Upper lobe of left lung (tissue), 6 donors: ENCODE measurements around the gene SLC13A3. TPM values are rescaled to one million over a fixed set of nuclear protein-coding genes. Genes with fewer than 3 reads are reported as not detected.

Experiments
- ATAC-seq, 2 donors: fragments of 200-7000 bp; cut with Tn5 transposase; one replicate each; pipeline ENCODE4 v1.9.1; 2022; ENCODE audit warnings: mild to moderate bottlenecking in 2 of 2, moderate library complexity in 2 of 2; ENCODE audit not compliant: low FRiP score in 2 of 2
- DNase-seq, 2 donors: peaks; one replicate each; pipeline ENCODE4 v3.0.0-alpha.2; 2019 to 2020
- H3K27ac ChIP-seq, 4 donors: fragments of 200-600 bp; sonication (generic); one replicate each; pipeline ENCODE4 v1.5.1; 2016 to 2019
- H3K27me3 ChIP-seq, 4 donors: fragments of 200-600 bp; sonication (generic); one replicate each; pipeline ENCODE4 v1.5.1; 2017 to 2019
- H3K36me3 ChIP-seq, 4 donors: fragments of 200-600 bp; sonication (generic); one replicate each; pipeline ENCODE4 v1.5.1; 2016 to 2019
- H3K4me1 ChIP-seq, 4 donors: fragments of 200-600 bp; sonication (generic); one replicate each; pipeline ENCODE4 v1.5.1; 2018 to 2019
- H3K4me3 ChIP-seq, 4 donors: fragments of 200-600 bp; sonication (generic); one replicate each; pipeline ENCODE4 v1.5.1; 2017 to 2019; ENCODE audit warnings: mild to moderate bottlenecking in 2 of 4, moderate library complexity in 1 of 4
- H3K9me3 ChIP-seq, 4 donors: fragments of 200-600 bp; sonication (generic); one replicate each; pipeline ENCODE4 v1.5.1; 2018 to 2019
- CTCF ChIP-seq, 6 experiments: fragments of 450-650 bp in 4 of 6; fragments of 200-600 bp in 2 of 6; sonication (generic) in 2 of 6; IDR thresholded peaks; one replicate each; pipeline ENCODE4 v1.5.1; 2016 to 2019; ENCODE audit warnings: antibody characterized with exemption in 6 of 6
- EP300 ChIP-seq, 4 donors: sonication (generic); formaldehyde crosslinking; IDR thresholded peaks; one replicate each; pipeline ENCODE4 v1.5.1; 2017; ENCODE audit warnings: antibody characterized with exemption in 4 of 4, control low read depth in 2 of 4
- POLR2A ChIP-seq, 4 donors: fragments of 450-650 bp; IDR thresholded peaks; one replicate each; pipeline ENCODE4 v1.5.1; 2016 to 2017; ENCODE audit warnings: antibody characterized with exemption in 4 of 4, mild to moderate bottlenecking in 2 of 4
- POLR2AphosphoS5 ChIP-seq, 2 donors: sonication (generic); formaldehyde crosslinking; IDR thresholded peaks; one replicate each; pipeline ENCODE4 v1.5.1; 2017; ENCODE audit warnings: antibody characterized with exemption in 2 of 2
- WGBS, 2 donors: methylation state at CpG; one replicate each; pipeline ENCODE4 v1.1.5; 2017 to 2018; 5-methylcytosine and 5-hydroxymethylcytosine counted together
- total RNA-seq, 6 donors: library from RNA; depleted of rRNA in 4 of 6; stranded (reverse); fragments of >200 nt in 4 of 6; gene quantifications; one replicate each; pipeline versions ENCODE4 v1.1.0 to v1.2.1, GENCODE V29; 2016 to 2021
- donor health status: DM: no; HTN: no; CAD: no; lungs with moderate emphysema.
- donor health status: DM: no; HTN: yes; CAD: no; lungs with severe emphysema.

Gene SLC13A3
- total RNA-seq, 6 donors from 2014 or later, result 0.88 to 11.5 (median 1.3) TPM

GRCh38 chr20:46551522-46552381, 99.5 kb downstream of the SLC13A3 start:
- 68 to 80% methylated on average over 9 to 12 of the region's 12 CpGs for WGBS, 2 donors
- no peak overlapping the region for H3K4me3 ChIP-seq

GRCh38 chr20:46550461-46550860, 100.8 kb downstream of the SLC13A3 start, which contains the start of gene OCSTAMP:
TSS of gene OCSTAMP (minus strand) at chr20:46550654. CDS start at chr20:46550560, 94 bp downstream.
- H3K9me3 ChIP-seq, result no peaks in the 10 kb centered on the region
- H3K4me3 ChIP-seq, result no peak within 1 kb of the TSS
- DNase-seq (no peak), ATAC-seq (no peak)
- WGBS, 2 donors, result 51 to 76% methylated on average over 6 to 9 of the region's 9 CpGs
- H3K36me3 ChIP-seq, result no peaks in the 10 kb centered on the region
- TF ChIP-seq CTCF (IDR thresholded peaks at IDR 0.05), result no peak
- no peak for TF ChIP-seq EP300 (IDR thresholded peaks at IDR 0.05)
- no peak for TF ChIP-seq POLR2AphosphoS5 (IDR thresholded peaks at IDR 0.05)
- no peak for TF ChIP-seq POLR2A (IDR thresholded peaks at IDR 0.05)
- peaks cover 0 to 9% (median 3%) of the 10 kb centered on the region in 4 donors for H3K4me1 ChIP-seq
- no peak within 1 kb of the TSS for H3K27ac ChIP-seq
- H3K27me3 ChIP-seq, result no peaks in the 10 kb centered on the region

More at GRCh38 chr20:46551522-46552381, 99.5 kb downstream of the SLC13A3 start:
- no peaks in the 10 kb centered on the region for H3K9me3 ChIP-seq
- peaks cover 0 to 5% (median 2%) of the 10 kb centered on the region in 4 donors for H3K4me1 ChIP-seq
- no peaks in the 10 kb centered on the region for H3K36me3 ChIP-seq
- no peaks in the 10 kb centered on the region for H3K27me3 ChIP-seq
- DNase-seq, result no peak
- no peak for ATAC-seq
- H3K27ac ChIP-seq, result no peak overlapping the region
- no peak for TF ChIP-seq EP300 (IDR thresholded peaks at IDR 0.05)
- TF ChIP-seq POLR2A (IDR thresholded peaks at IDR 0.05), result no peak
- no peak for TF ChIP-seq POLR2AphosphoS5 (IDR thresholded peaks at IDR 0.05)
- TF ChIP-seq CTCF (IDR thresholded peaks at IDR 0.05), result no peak

- ATAC-seq (no peak), DNase-seq (no peak)
- Histone ChIP-seq H3K4me3 (no peak overlapping the region), H3K36me3 (no peaks in the 10 kb centered on the region), H3K9me3 (no peaks in the 10 kb centered on the region), H3K27ac (no peak overlapping the region), H3K4me1 (peaks cover 0 to 17% (median 7%) of the 10 kb centered on the region in 4 donors), H3K27me3 (no peaks in the 10 kb centered on the region)
- 82 to 89% methylated on average over 4 of the region's 4 CpGs for WGBS, 2 donors
- TF ChIP-seq POLR2AphosphoS5 (IDR thresholded peaks at IDR 0.05) (no peak), EP300 (IDR thresholded peaks at IDR 0.05) (no peak), POLR2A (IDR thresholded peaks at IDR 0.05) (no peak), CTCF (IDR thresholded peaks at IDR 0.05) (no peak)
Observed at GRCh38 chr20:46549188-46549972, 101.9 kb downstream of the SLC13A3 start.

GRCh38 chr20:46548688-46549087, 102.6 kb downstream of the SLC13A3 start:
- Histone ChIP-seq H3K4me3 (no peak overlapping the region), H3K4me1 (peaks cover 0 to 17% (median 7%) of the 10 kb centered on the region in 4 donors), H3K9me3 (no peaks in the 10 kb centered on the region), H3K27ac (no peak overlapping the region), H3K27me3 (no peaks in the 10 kb centered on the region), H3K36me3 (no peaks in the 10 kb centered on the region)
- no peak for ATAC-seq
- DNase-seq, result no peak
- WGBS, 2 donors, result 86 to 93% methylated on average over 5 of the region's 5 CpGs
- TF ChIP-seq EP300 (IDR thresholded peaks at IDR 0.05) (no peak), POLR2A (IDR thresholded peaks at IDR 0.05) (no peak), CTCF (IDR thresholded peaks at IDR 0.05) (no peak), POLR2AphosphoS5 (IDR thresholded peaks at IDR 0.05) (no peak)
